8988T (cell line): ENCODE results near the gene CUL9.
A peak's percentile ranks its signal among the peaks of the same experiment; 100 is the strongest.
"Not testable (repeated sequence)": the region's sequence is repeated elsewhere in the genome, so short reads cannot be mapped to it uniquely, and the experiment has no call there.

Experiments used
- DNase-seq: peaks from one replicate; pipeline ENCODE4 v3.0.0; 2011

Gene CUL9

GRCh38 chr6:43181942-43182860, at the start of gene CUL9:
Gene CUL9, plus strand, starts transcription at chr6:43182196. Its CDS starts 2,115 bp downstream, at chr6:43184311.
- peak; percentile 59 for DNase-seq

- DNase-seq = no peak
Measured at GRCh38 chr6:43138267-43138666, 43.7 kb upstream of the CUL9 start.

- not testable (repeated sequence) for DNase-seq
Measured at GRCh38 chr6:43139973-43140372, 42.0 kb upstream of the CUL9 start.

GRCh38 chr6:43141644-43142043, 40.4 kb upstream of the CUL9 start:
- no peak for DNase-seq

- DNase-seq = no peak
Measured at GRCh38 chr6:43142101-43142500, 39.9 kb upstream of the CUL9 start.

- peak; percentile 98 for DNase-seq
Measured at GRCh38 chr6:43143235-43144128, 38.5 kb upstream of the CUL9 start.

GRCh38 chr6:43144879-43145278, 37.1 kb upstream of the CUL9 start:
- DNase-seq = no peak

- no peak for DNase-seq
Measured at GRCh38 chr6:43146261-43146660, 35.7 kb upstream of the CUL9 start.

GRCh38 chr6:43146709-43147688, 35.0 kb upstream of the CUL9 start:
- no peak for DNase-seq

- DNase-seq = no peak
Measured at GRCh38 chr6:43147691-43148477, 34.1 kb upstream of the CUL9 start.

GRCh38 chr6:43149265-43149664, 32.7 kb upstream of the CUL9 start:
- DNase-seq = no peak

- DNase-seq = no peak
Measured at GRCh38 chr6:43150051-43150751, 31.8 kb upstream of the CUL9 start.

GRCh38 chr6:43159599-43159998, 22.4 kb upstream of the CUL9 start:
- no peak for DNase-seq

- DNase-seq = no peak
Measured at GRCh38 chr6:43163899-43164298, 18.1 kb upstream of the CUL9 start.

- DNase-seq = peak; percentile 80
Measured at GRCh38 chr6:43170417-43170930, 11.5 kb upstream of the CUL9 start.

- DNase-seq = peak; percentile 94
Measured at GRCh38 chr6:43170931-43171706, 10.9 kb upstream of the CUL9 start, which contains the start of gene SRF. Gene SRF, plus strand, starts transcription at chr6:43171269. Its CDS starts 388 bp downstream, at chr6:43171657.

- no peak for DNase-seq
Measured at GRCh38 chr6:43171707-43172103, 10.3 kb upstream of the CUL9 start.

GRCh38 chr6:43172104-43173007, 9.6 kb upstream of the CUL9 start:
- DNase-seq = no peak
